H1 (cell line): Measurements from ENCODE around the gene CEP104. TPM values are rescaled to one million over a fixed set of nuclear protein-coding genes. Genes with fewer than 3 reads are reported as not detected.

ENCODE experiments used
- CTCF ChIA-PET: fragments of 300-600 bp; sonication (Branson Sonifier 250); formaldehyde crosslinking; loops from one replicate; lab custom pipeline; 2021; ENCODE audit not compliant: partially characterized antibody; lab: Charles Lee
- POLR2A ChIA-PET: fragments of 300-600 bp; sonication (Branson Sonifier 250); formaldehyde crosslinking; loops from one replicate; lab custom pipeline; 2021; ENCODE audit warnings: inconsistent platforms; ENCODE audit not compliant: partially characterized antibody; lab: Charles Lee
- DNase-seq, 2 experiments: peaks; one replicate each; pipeline versions ENCODE4 v3.0.0 to v3.0.0-alpha.2; 2010 to 2022; ENCODE audit warnings: low spot score in 2 of 2, low read depth in 1 of 2, mixed read lengths in 1 of 2
- FAIRE-seq: peaks from 2 replicates; lab custom pipeline; 2011; peaks lifted over from hg19 to GRCh38; lab: Jason Lieb, UNC
- H2AFZ ChIP-seq: 2 replicates; pipeline ENCODE4 v1.8.1; 2012; ENCODE audit warnings: low read length, inconsistent platforms
- H2AK5ac ChIP-seq: 2 replicates; pipeline ENCODE4 v1.6.1; 2013; ENCODE audit warnings: low read depth, low read length
- H2BK120ac ChIP-seq: replicated peaks from 2 replicates; pipeline ENCODE3; 2013; ENCODE audit warnings: low read depth, low read length, inconsistent platforms
- H2BK12ac ChIP-seq: 2 replicates; pipeline ENCODE4 v1.6.1; 2013; ENCODE audit warnings: low read depth, low read length
- H2BK15ac ChIP-seq: 2 replicates; pipeline ENCODE4 v1.6.1; 2013; ENCODE audit warnings: low read length
- H2BK20ac ChIP-seq: 2 replicates; pipeline ENCODE4 v1.6.1; 2013; ENCODE audit warnings: low read length
- H2BK5ac ChIP-seq: 2 replicates; pipeline ENCODE4 v1.6.1; 2013; ENCODE audit warnings: low read depth, low read length
- H3K14ac ChIP-seq: 2 replicates; pipeline ENCODE4 v1.6.1; 2013; ENCODE audit warnings: inconsistent platforms; ENCODE audit not compliant: insufficient read length
- H3K18ac ChIP-seq: 2 replicates; pipeline ENCODE4 v1.6.1; 2013; ENCODE audit warnings: low read length; ENCODE audit errors: extremely low read depth
- H3K23ac ChIP-seq: 2 replicates; pipeline ENCODE4 v1.6.1; 2013; ENCODE audit warnings: inconsistent platforms; ENCODE audit not compliant: insufficient read length
- H3K23me2 ChIP-seq: 2 replicates; pipeline ENCODE4 v1.6.1; 2013; ENCODE audit warnings: low read depth, low read length
- H3K27ac ChIP-seq: 2 replicates; pipeline ENCODE4 v1.6.1; 2011; ENCODE audit warnings: low read depth, low read length, inconsistent platforms
- H3K27me3 ChIP-seq, 4 experiments: replicated peaks in 1 of 4; 1 replicate in 1 of 4; 2 replicates in 3 of 4; pipeline versions ENCODE4 v1.6.1 to v1.8.1; 2011 to 2013; ENCODE audit warnings: low read length in 3 of 4, mild to moderate bottlenecking in 3 of 4, inconsistent platforms in 2 of 4, mixed read lengths in 2 of 4, moderate library complexity in 1 of 4; ENCODE audit not compliant: control insufficient read depth in 3 of 4, insufficient read depth in 3 of 4; ENCODE audit errors: extremely low read depth in 1 of 4
- H3K36me3 ChIP-seq, 4 experiments: 2 replicates each; pipeline versions ENCODE4 v1.6.1 to v1.8.1; 2011 to 2013; ENCODE audit warnings: mild to moderate bottlenecking in 4 of 4, low read length in 3 of 4, moderate library complexity in 2 of 4, control low read depth in 1 of 4, inconsistent platforms in 1 of 4; ENCODE audit not compliant: insufficient read depth in 4 of 4, control insufficient read depth in 2 of 4
- H3K4ac ChIP-seq: replicated peaks from 2 replicates; pipeline ENCODE3; 2013; ENCODE audit warnings: low read length, low read depth, mixed read lengths, inconsistent platforms; ENCODE audit not compliant: insufficient read length
- H3K4me1 ChIP-seq, 4 experiments: replicated peaks in 1 of 4; 1 replicate in 1 of 4; 2 replicates in 3 of 4; pipeline versions ENCODE4 v1.6.1 to v1.8.1; 2011 to 2013; ENCODE audit warnings: low read length in 3 of 4, inconsistent platforms in 2 of 4, mixed read lengths in 1 of 4; ENCODE audit not compliant: insufficient read depth in 4 of 4, control insufficient read depth in 3 of 4
- H3K4me2 ChIP-seq, 2 experiments: 2 replicates each; pipeline versions ENCODE4 v1.6.1 to v1.8.1; 2011 to 2013; ENCODE audit warnings: low read depth in 2 of 2, low read length in 2 of 2, control low read depth in 1 of 2, inconsistent platforms in 1 of 2, mild to moderate bottlenecking in 1 of 2; ENCODE audit not compliant: insufficient read depth in 1 of 2
- H3K4me3 ChIP-seq, 4 experiments: fragments of 200-600, 300-600 bp in 1 of 4; sonication (generic), shearing (Covaris generic), sonication (Bioruptor Twin) in 1 of 4; 2 replicates each; pipeline versions ENCODE4 v1.5.1 to v1.8.1; 2011 to 2016; ENCODE audit warnings: low read length in 4 of 4, low read depth in 3 of 4, control low read depth in 2 of 4, inconsistent platforms in 2 of 4, mild to moderate bottlenecking in 2 of 4, mixed read lengths in 1 of 4, moderate library complexity in 1 of 4; ENCODE audit not compliant: insufficient read depth in 2 of 4; ENCODE audit errors: extremely low read depth in 1 of 4
- H3K56ac ChIP-seq: replicated peaks from 2 replicates; pipeline ENCODE3; 2013; ENCODE audit warnings: low read depth, mild to moderate bottlenecking, mixed read lengths, low read length, inconsistent platforms; ENCODE audit not compliant: insufficient read length
- H3K79me1 ChIP-seq: 2 replicates; pipeline ENCODE4 v1.6.1; 2013; ENCODE audit warnings: low read depth, low read length, control low read depth
- H3K79me2 ChIP-seq, 2 experiments: 2 replicates each; pipeline versions ENCODE4 v1.6.1 to v1.8.1; 2012 to 2013; ENCODE audit warnings: low read length in 2 of 2, mild to moderate bottlenecking in 2 of 2, inconsistent platforms in 1 of 2; ENCODE audit not compliant: insufficient read depth in 2 of 2, control insufficient read depth in 1 of 2
- H3K9ac ChIP-seq, 4 experiments: replicated peaks in 1 of 4; 1 replicate in 1 of 4; 2 replicates in 3 of 4; pipeline versions ENCODE4 v1.6.1 to v1.8.1; 2011 to 2013; ENCODE audit warnings: low read depth in 3 of 4, low read length in 3 of 4, control low read depth in 2 of 4, mild to moderate bottlenecking in 2 of 4, moderate library complexity in 2 of 4, inconsistent platforms in 1 of 4; ENCODE audit errors: extremely low read depth in 1 of 4
- H3K9me3 ChIP-seq, 2 experiments: 2 replicates each; pipeline versions ENCODE4 v1.6.1 to v1.8.1; 2012 to 2013; ENCODE audit warnings: mild to moderate bottlenecking in 2 of 2, moderate library complexity in 2 of 2, control low read depth in 1 of 2, inconsistent platforms in 1 of 2, low read depth in 1 of 2, low read length in 1 of 2, mixed read lengths in 1 of 2; ENCODE audit not compliant: insufficient read depth in 2 of 2
- H4K20me1 ChIP-seq, 2 experiments: replicated peaks in 1 of 2; 2 replicates each; pipeline versions ENCODE3 to v1.8.1; 2011 to 2013; ENCODE audit warnings: inconsistent platforms in 2 of 2, low read length in 2 of 2, mild to moderate bottlenecking in 1 of 2; ENCODE audit not compliant: insufficient read depth in 2 of 2, control insufficient read depth in 1 of 2
- H4K5ac ChIP-seq: 2 replicates; pipeline ENCODE4 v1.6.1; 2013; ENCODE audit warnings: low read length, low read depth, mixed read lengths, inconsistent platforms; ENCODE audit not compliant: insufficient read length
- H4K8ac ChIP-seq: 2 replicates; pipeline ENCODE4 v1.8.0; 2013; ENCODE audit warnings: mild to moderate bottlenecking, moderate library complexity, low read length, inconsistent platforms; ENCODE audit not compliant: insufficient read depth; ENCODE audit errors: extremely low read depth
- H4K91ac ChIP-seq: replicated peaks from 2 replicates; pipeline ENCODE3; 2013; ENCODE audit warnings: low read length, mixed read lengths, inconsistent platforms; ENCODE audit not compliant: insufficient read length
- ATF3 ChIP-seq: IDR thresholded peaks from 2 replicates; pipeline ENCODE4 v1.6.1; 2011; ENCODE audit warnings: low read depth, mild to moderate bottlenecking, low read length; ENCODE audit not compliant: insufficient read depth
- BCL11A ChIP-seq, 2 experiments: IDR thresholded peaks; one replicate each; pipeline ENCODE4 v1.6.1; 2011; ENCODE audit warnings: low read depth in 2 of 2, low read length in 2 of 2, mild to moderate bottlenecking in 2 of 2
- CREB1 ChIP-seq: IDR thresholded peaks from 2 replicates; pipeline ENCODE4 v1.6.1; 2012; ENCODE audit warnings: inconsistent platforms
- EZH2 ChIP-seq: fragments of 200-600 bp; sonication (generic); IDR thresholded peaks from 2 replicates; pipeline ENCODE4 v1.7.1; 2012; ENCODE audit warnings: low read depth, mild to moderate bottlenecking, moderate library complexity, low read length, inconsistent platforms; ENCODE audit not compliant: severe bottlenecking
- KDM5A ChIP-seq: fragments of 200-600 bp; IDR thresholded peaks from 2 replicates; pipeline ENCODE4 v1.7.1; 2012; ENCODE audit warnings: mild to moderate bottlenecking, low read length, inconsistent platforms, mixed read lengths
- MAFK ChIP-seq: IDR thresholded peaks from 2 replicates; pipeline ENCODE4 v1.6.1; 2012; ENCODE audit warnings: low read depth, mild to moderate bottlenecking, improper control_type of control experiment, low read length
- MAX ChIP-seq: IDR thresholded peaks from 2 replicates; pipeline ENCODE4 v1.6.1; 2012; ENCODE audit warnings: inconsistent platforms
- RNF2 ChIP-seq: fragments of 200-900, 300-1000 bp; sonication (generic); IDR thresholded peaks from 2 replicates; pipeline ENCODE4 v1.7.1; 2016; ENCODE audit warnings: borderline replicate concordance, low read depth, mild to moderate bottlenecking, antibody characterized with exemption, low read length; ENCODE audit not compliant: poor library complexity, severe bottlenecking; ENCODE audit errors: missing control alignments
- WGBS, 2 experiments: shearing (Covaris generic) in 1 of 2; methylation state at CpG; one replicate each; pipeline versions ENCODE4 v1.1.6 to v1.1.7; 2013 to 2015; ENCODE audit warnings: low lambda C conversion rate in 2 of 2, mixed read lengths in 2 of 2, inconsistent platforms in 1 of 2, low coverage in 1 of 2, missing lambda C conversion rate in 1 of 2; ENCODE audit not compliant: insufficient replicate concordance in 2 of 2, insufficient coverage in 1 of 2, insufficient read length in 1 of 2; ENCODE audit errors: extremely low coverage in 1 of 2, missing lambda C conversion rate in 1 of 2; 5-methylcytosine and 5-hydroxymethylcytosine counted together
- polyA plus RNA-seq, 7 experiments: library from polyadenylated mRNA; depleted of rRNA in 3 of 7; stranded (reverse) in 5 of 7; unstranded in 2 of 7; fragments of >200 nt in 5 of 7; fragments of 200-250 nt in 2 of 7; gene quantifications; 1 replicate in 5 of 7; 2 replicates in 1 of 7; 4 replicates in 1 of 7; pipeline versions ENCODE4 v1.2.1 to v1.2.3, GENCODE V29; 2011 to 2013; ENCODE audit warnings: missing spikeins in 2 of 7, mixed read lengths in 2 of 7
- total RNA-seq: library from RNA; stranded (reverse); fragmentation: NEBNext Ultra II Directional; extraction: Animal tissue kit (Norgen Biotek cat#: 25700); gene quantifications from 2 replicates; pipeline ENCODE4 v1.2.1, GENCODE V29; 2021
- TF ChIP-seq, protein P1 (sequence below): IDR thresholded peaks from 2 replicates; pipeline ENCODE4 v1.6.1; 2012; ENCODE audit warnings: inconsistent platforms

Gene CEP104
- total and polyA plus RNA-seq, 2 of the 8 experiments (the other 6 are each of a cell fraction or from before 2014, with no cell fraction given), result 8.0 to 43.9 TPM

DNA sequence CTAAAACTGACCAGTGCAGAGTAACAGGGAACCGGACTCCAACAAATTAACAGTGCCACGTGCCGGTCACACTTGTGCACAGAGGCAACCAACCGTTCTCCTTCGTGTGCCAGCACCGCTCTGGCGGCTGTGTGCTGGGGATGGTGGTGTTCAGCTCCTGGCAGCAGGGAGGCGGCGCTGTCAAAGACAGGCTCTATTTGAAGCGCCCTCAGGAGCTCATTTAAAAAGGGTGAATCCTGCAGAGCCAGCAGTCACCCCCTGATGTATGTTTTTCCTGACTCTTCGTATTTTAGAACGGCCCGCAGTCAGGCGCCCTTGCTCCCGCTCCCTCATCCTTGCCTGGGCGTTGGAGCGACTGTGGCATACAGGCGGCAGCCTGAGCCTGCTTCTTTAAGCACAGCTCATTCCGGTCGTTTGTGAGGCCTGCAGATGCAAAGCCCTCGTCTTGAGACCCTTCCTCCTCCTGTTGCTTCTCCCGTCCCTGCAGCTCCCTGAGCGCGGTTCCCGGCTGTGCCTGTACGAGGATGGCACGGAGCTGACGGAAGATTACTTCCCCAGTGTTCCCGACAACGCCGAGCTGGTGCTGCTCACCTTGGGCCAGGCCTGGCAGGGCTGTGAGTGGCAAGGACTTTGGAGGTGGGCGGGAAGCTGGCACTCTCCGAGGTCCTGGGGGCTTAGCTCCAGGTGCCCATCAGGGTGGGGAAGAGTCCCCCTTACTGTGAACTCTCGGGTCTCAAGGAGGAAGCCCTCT, 1.4 kb upstream of the CEP104 start:
- DNase-seq, result peak in 1 of 2 experiments; percentile 50
- TF ChIP-seq EZH2, result no peak
- TF ChIP-seq, protein P1, sequence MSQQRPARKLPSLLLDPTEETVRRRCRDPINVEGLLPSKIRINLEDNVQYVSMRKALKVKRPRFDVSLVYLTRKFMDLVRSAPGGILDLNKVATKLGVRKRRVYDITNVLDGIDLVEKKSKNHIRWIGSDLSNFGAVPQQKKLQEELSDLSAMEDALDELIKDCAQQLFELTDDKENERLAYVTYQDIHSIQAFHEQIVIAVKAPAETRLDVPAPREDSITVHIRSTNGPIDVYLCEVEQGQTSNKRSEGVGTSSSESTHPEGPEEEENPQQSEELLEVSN, result peak; percentile 79
- TF ChIP-seq ATF3, result no peak
- peak; percentile 89 for TF ChIP-seq MAX
- TF ChIP-seq RNF2, result no peak
- TF ChIP-seq MAFK, result no peak
- TF ChIP-seq CREB1, result no peak
- no peak for TF ChIP-seq KDM5A
- TF ChIP-seq BCL11A (IDR thresholded peaks at IDR 0.05; ENCODE audit: low read depth in 2 of 2, low read length in 2 of 2), result no peak

More for the DNA sequence above, 1.4 kb upstream of the CEP104 start:
- Histone ChIP-seq H4K5ac (no peak overlapping the region), H3K18ac (no peak overlapping the region), H3K9ac (no peak overlapping the region), H2AK5ac (no peak overlapping the region), H4K91ac (no peak overlapping the region), H3K36me3 (no peaks in the 10 kb centered on the region), H4K8ac (no peak overlapping the region; the same call in 1 of the 2 replicates), H3K14ac (no peak overlapping the region), H3K23ac (no peak overlapping the region), H3K9me3 (no peaks in the 10 kb centered on the region), H3K79me1 (peaks cover 6% of the 10 kb centered on the region; the same call in 1 of the 2 replicates), H3K23me2 (peaks cover 9% of the 10 kb centered on the region; the same call in 1 of the 2 replicates), H3K4ac (no peak overlapping the region), H3K4me1 (peaks cover 0 to 14% (median 8%) of the 10 kb centered on the region in 4 experiments; a peak in 5 of 7 replicates), H3K27ac (no peak overlapping the region), H3K79me2 (peaks cover 0 to 16% of the 10 kb centered on the region in 2 experiments; a peak in 2 of 4 replicates), H2BK20ac (no peak overlapping the region), H2AFZ (no peak overlapping the region), H2BK120ac (no peak overlapping the region), H3K27me3 (peaks cover 0 to 3% (median 0%) of the 10 kb centered on the region in 4 experiments; a peak in 2 of 7 replicates), H3K4me3 (peak overlapping the region in 2 of 4 experiments; percentile 63 to 83; a peak in 4 of 8 replicates), H2BK12ac (no peak overlapping the region), H2BK5ac (no peak overlapping the region), H2BK15ac (no peak overlapping the region), H3K56ac (no peak overlapping the region), H3K4me2 (peak overlapping the region; percentile 31 to 79), H4K20me1 (peaks cover 2% of the 10 kb centered on the region in 2 experiments)
- WGBS, 2 experiments, result 71% methylated on average over 33 of the region's 34 CpGs; no CpG with 5 or more reads in 1 of the 2 experiments
- FAIRE-seq, result no peak
- POLR2A ChIA-PET, result interaction anchor here (0.6 to 2.4 kb wide), 5 partner anchors 17 to 76 kb away, joined by 3 to 16 read pairs (median 4); partner anchors contain the start of gene C1orf174
- CTCF ChIA-PET, result interaction anchor here (0.8 to 2.1 kb wide), 15 partner anchors 9 to 104 kb away, joined by 3 to 9 read pairs (median 3); no protein-coding TSS in a partner anchor
